Endothelial cell of umbilical vein (primary cell): ENCODE measurements around the gene FHIT.

ENCODE experiments used
- EZH2 ChIP-seq: IDR thresholded peaks from 2 replicates; pipeline ENCODE4 v1.6.1; 2012; ENCODE audit warnings: borderline replicate concordance, low read depth, mild to moderate bottlenecking, moderate library complexity, low read length, inconsistent platforms; ENCODE audit not compliant: severe bottlenecking
- GATA2 ChIP-seq: IDR thresholded peaks from 2 replicates; pipeline ENCODE4 v1.7.0; 2011; ENCODE audit warnings: low read depth, mild to moderate bottlenecking, moderate library complexity, mixed read lengths, low read length; ENCODE audit not compliant: insufficient read length, insufficient read depth
- TF ChIP-seq, protein P1 (sequence below), 2 donors: IDR thresholded peaks; 1 replicate in 1 of 2; 2 replicates in 1 of 2; pipeline ENCODE4 v1.5.1; 2011; ENCODE audit warnings: low read length in 2 of 2, mild to moderate bottlenecking in 2 of 2, moderate library complexity in 2 of 2, control low read depth in 1 of 2, inconsistent platforms in 1 of 2, low read depth in 1 of 2; ENCODE audit not compliant: insufficient read depth in 1 of 2; ENCODE audit errors: extremely low read depth in 1 of 2

DNA sequence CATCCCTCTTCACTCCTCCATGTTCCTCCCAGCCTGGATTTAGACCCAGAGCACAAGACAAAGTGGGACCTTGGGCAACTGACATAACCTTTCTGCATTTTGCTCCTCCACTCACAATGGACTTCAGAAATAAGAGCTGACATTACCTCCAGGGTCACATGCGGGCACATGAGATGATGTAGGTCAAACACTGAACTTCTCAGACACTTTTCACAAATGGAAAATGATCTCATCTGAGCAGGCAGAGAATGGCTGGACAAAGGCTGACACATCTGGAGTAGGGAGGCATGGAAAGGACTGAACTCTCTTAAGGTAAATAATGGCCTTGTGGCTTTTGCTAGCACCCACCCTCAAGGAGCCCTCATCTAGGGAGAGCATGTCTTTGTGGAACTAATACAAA is 1352.2 kb downstream of the FHIT start:
- no peak for TF ChIP-seq GATA2
- TF ChIP-seq EZH2 = no peak
- TF ChIP-seq, protein P1, sequence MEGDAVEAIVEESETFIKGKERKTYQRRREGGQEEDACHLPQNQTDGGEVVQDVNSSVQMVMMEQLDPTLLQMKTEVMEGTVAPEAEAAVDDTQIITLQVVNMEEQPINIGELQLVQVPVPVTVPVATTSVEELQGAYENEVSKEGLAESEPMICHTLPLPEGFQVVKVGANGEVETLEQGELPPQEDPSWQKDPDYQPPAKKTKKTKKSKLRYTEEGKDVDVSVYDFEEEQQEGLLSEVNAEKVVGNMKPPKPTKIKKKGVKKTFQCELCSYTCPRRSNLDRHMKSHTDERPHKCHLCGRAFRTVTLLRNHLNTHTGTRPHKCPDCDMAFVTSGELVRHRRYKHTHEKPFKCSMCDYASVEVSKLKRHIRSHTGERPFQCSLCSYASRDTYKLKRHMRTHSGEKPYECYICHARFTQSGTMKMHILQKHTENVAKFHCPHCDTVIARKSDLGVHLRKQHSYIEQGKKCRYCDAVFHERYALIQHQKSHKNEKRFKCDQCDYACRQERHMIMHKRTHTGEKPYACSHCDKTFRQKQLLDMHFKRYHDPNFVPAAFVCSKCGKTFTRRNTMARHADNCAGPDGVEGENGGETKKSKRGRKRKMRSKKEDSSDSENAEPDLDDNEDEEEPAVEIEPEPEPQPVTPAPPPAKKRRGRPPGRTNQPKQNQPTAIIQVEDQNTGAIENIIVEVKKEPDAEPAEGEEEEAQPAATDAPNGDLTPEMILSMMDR (IDR thresholded peaks at IDR 0.05; ENCODE audit: extremely low read depth in 1 of 2, insufficient read depth in 1 of 2, low read depth in 1 of 2, low read length in 2 of 2) = no peak
